HepG2 (cell line): ENCODE data around the gene NEGR1.

Experiments used
- CBX5 ChIP-seq: sonication (generic); formaldehyde crosslinking; IDR thresholded peaks from 2 replicates; pipeline ENCODE4 v1.4.0; 2020; ENCODE audit warnings: missing genetic modification reagents, borderline replicate concordance
- FOXA1 ChIP-seq, 2 experiments: fragments of 450-650 bp in 1 of 2; sonication (generic) in 1 of 2; formaldehyde crosslinking in 1 of 2; IDR thresholded peaks; 2 replicates each; pipeline versions ENCODE4 v1.4.0 to v1.6.1; 2016 to 2020; ENCODE audit warnings: missing genetic modification reagents in 1 of 2
- GTF2F1 ChIP-seq: fragments of 150-350 bp; IDR thresholded peaks from 2 replicates; pipeline ENCODE4 v1.6.1; 2014; ENCODE audit warnings: low read length
- JUN ChIP-seq: sonication (generic); formaldehyde crosslinking; IDR thresholded peaks from 2 replicates; pipeline ENCODE4 v1.4.0; 2020; ENCODE audit warnings: mild to moderate bottlenecking, missing genetic modification reagents
- MYNN ChIP-seq: sonication (generic); formaldehyde crosslinking; IDR thresholded peaks from 2 replicates; pipeline ENCODE4 v1.4.0; 2020; ENCODE audit warnings: mild to moderate bottlenecking, low read depth, missing genetic modification reagents
- NFKB2 ChIP-seq: sonication (generic); formaldehyde crosslinking; IDR thresholded peaks from 2 replicates; pipeline ENCODE4 v1.4.0; 2020; ENCODE audit warnings: missing genetic modification reagents, borderline replicate concordance
- YEATS2 ChIP-seq: sonication (generic); formaldehyde crosslinking; IDR thresholded peaks from 2 replicates; pipeline ENCODE4 v1.4.0; 2020; ENCODE audit warnings: missing genetic modification reagents, borderline replicate concordance
- YY1 ChIP-seq: IDR thresholded peaks from 2 replicates; pipeline ENCODE4 v1.6.1; 2011; ENCODE audit warnings: low read length, low read depth, moderate library complexity, mild to moderate bottlenecking; ENCODE audit not compliant: insufficient read depth, insufficient replicate concordance
- ZBTB33 ChIP-seq: sonication (generic); formaldehyde crosslinking; IDR thresholded peaks from 2 replicates; pipeline ENCODE4 v1.4.0; 2020; ENCODE audit warnings: missing genetic modification reagents
- ZBTB7A ChIP-seq: sonication (generic); formaldehyde crosslinking; IDR thresholded peaks from 2 replicates; pipeline ENCODE4 v1.8.0; 2022; ENCODE audit warnings: mild to moderate bottlenecking, missing genetic modification reagents
- ZNF556 ChIP-seq: sonication (generic); formaldehyde crosslinking; IDR thresholded peaks from 2 replicates; pipeline ENCODE4 v1.4.0; 2020; ENCODE audit warnings: mild to moderate bottlenecking, missing genetic modification reagents, borderline replicate concordance
- ZNF644 ChIP-seq: IDR thresholded peaks from 2 replicates; pipeline ENCODE4 v1.6.1; 2016; ENCODE audit warnings: low read depth
- ZNF652 ChIP-seq: IDR thresholded peaks from 2 replicates; pipeline ENCODE4 v1.6.1; 2016; ENCODE audit warnings: low read depth, borderline replicate concordance
- ZNF879 ChIP-seq: sonication (generic); formaldehyde crosslinking; IDR thresholded peaks from 2 replicates; pipeline ENCODE4 v1.8.1; 2023; ENCODE audit warnings: missing genetic modification reagents

- TF ChIP-seq ZNF556 (CRISPR knock-in tag) (no peak), ZBTB7A (CRISPR knock-in tag) (no peak), ZNF879 (CRISPR knock-in tag) (no peak), MYNN (CRISPR knock-in tag) (no peak), YY1 (no peak), FOXA1 (IDR thresholded peaks at IDR 0.05) (no peak), FOXA1 (CRISPR knock-in tag; IDR thresholded peaks at IDR 0.05) (no peak), ZNF652 (CRISPR knock-in tag) (no peak), GTF2F1 (no peak), NFKB2 (CRISPR knock-in tag) (no peak), ZNF644 (no peak), JUN (CRISPR knock-in tag) (no peak), CBX5 (CRISPR knock-in tag) (no peak), YEATS2 (CRISPR knock-in tag) (no peak), ZBTB33 (CRISPR knock-in tag) (no peak)
These were observed 104.1 kb downstream of the NEGR1 start for GRCh38 chr1:72178266-72178665.
